ENCODE results near the gene MEX3D.
A peak's percentile ranks its signal among the peaks of the same experiment; 100 is the strongest.

The MEX3D gene
- long read RNA-seq, donor 1, transcript MEX3D-201 (2 exons, 2,850 nt): major isoform, 7 of 9 reads
- long read RNA-seq, donor 1, partial matches to known transcripts: 0 of 9 reads
- long read RNA-seq, donor 1, other reads (novel, unspliced or antisense): 0 of 9 reads
- long read RNA-seq, donor 2, transcript MEX3D-201 (2 exons, 2,850 nt): major isoform, 15 of 18 reads
- long read RNA-seq, donor 2, partial matches to known transcripts: 0 of 18 reads
- long read RNA-seq, donor 2, other reads (novel, unspliced or antisense): 0 of 18 reads
- long read RNA-seq, donor 3, transcript MEX3D-201 (2 exons, 2,850 nt): major isoform, 5 of 6 reads
- long read RNA-seq, donor 3, partial matches to known transcripts: 0 of 6 reads
- long read RNA-seq, donor 3, other reads (novel, unspliced or antisense): 0 of 6 reads
- long read RNA-seq, donor 4, transcript MEX3D-201 (2 exons, 2,850 nt): major isoform, 7 of 7 reads
- long read RNA-seq, donor 4, partial matches to known transcripts: 0 of 7 reads
- long read RNA-seq, donor 4, other reads (novel, unspliced or antisense): 0 of 7 reads
- long read RNA-seq, donor 5, transcript MEX3D-201 (2 exons, 2,850 nt): major isoform, 9 of 10 reads
- long read RNA-seq, donor 5, partial matches to known transcripts: 0 of 10 reads
- long read RNA-seq, donor 5, other reads (novel, unspliced or antisense): 0 of 10 reads
- long read RNA-seq, donor 6, transcript MEX3D-201 (2 exons, 2,850 nt): major isoform, 11 of 11 reads
- long read RNA-seq, donor 6, partial matches to known transcripts: 0 of 11 reads
- long read RNA-seq, donor 6, other reads (novel, unspliced or antisense): 0 of 11 reads
- long read RNA-seq, donor 7: 0 reads
- long read RNA-seq, donor 8, transcript MEX3D-201 (2 exons, 2,850 nt): major isoform, 11 of 11 reads
- long read RNA-seq, donor 8, partial matches to known transcripts: 0 of 11 reads
- long read RNA-seq, donor 8, other reads (novel, unspliced or antisense): 0 of 11 reads

- peak; percentile 67 for DNase-seq
Observed at GRCh38 chr19:1568320-1569019, at the start of gene MEX3D. Gene MEX3D (minus strand): TSS chr19:1568325. CDS start chr19:1568058, 267 bp downstream.

DNA sequence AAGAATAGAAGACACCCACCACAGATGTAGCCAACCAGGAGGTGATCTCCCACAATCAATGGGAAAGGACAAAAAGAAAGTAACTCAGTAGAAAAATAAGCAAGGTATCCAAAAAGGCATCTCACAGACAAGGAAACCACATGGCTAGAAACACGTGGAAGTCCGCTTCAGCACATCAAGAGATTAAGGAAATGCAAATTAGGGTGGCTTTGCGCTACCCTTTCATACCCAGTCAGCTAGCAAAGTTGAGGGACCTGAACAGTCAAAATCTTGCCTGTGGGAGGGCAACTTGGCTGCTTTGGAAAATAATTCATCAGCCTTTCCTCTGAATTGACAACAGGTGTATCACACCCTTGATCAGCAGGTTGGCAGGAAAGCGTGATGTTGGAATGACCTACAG is 48.8 kb upstream of the MEX3D start:
- DNase-seq: no peak

DNA sequence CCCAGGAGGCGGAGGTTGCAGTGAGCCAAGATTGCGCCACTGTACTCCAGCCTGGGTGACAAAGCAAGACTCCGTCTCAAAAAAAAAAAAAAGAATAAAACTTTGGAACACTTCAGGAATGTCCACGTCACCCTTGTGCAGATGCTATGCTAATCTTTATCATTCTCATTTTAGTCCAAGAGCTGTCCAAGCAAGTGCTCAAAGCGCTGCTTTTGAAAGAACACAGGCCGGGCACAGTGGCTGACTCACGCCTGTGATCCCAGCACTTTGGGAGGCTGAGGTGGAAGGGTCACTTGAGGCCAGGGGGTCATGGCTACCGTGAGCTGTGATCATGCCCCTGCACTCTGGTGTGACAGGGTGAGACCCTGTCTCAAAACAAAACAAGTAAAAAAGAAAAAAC is 48.3 kb upstream of the MEX3D start:
- DNase-seq: no peak

- no peak for DNase-seq
Observed at GRCh38 chr19:1615156-1615765, 47.1 kb upstream of the MEX3D start.

- DNase-seq: no peak
Observed at GRCh38 chr19:1613808-1614570, 45.9 kb upstream of the MEX3D start.

GRCh38 chr19:1613146-1613545 is 45.0 kb upstream of the MEX3D start:
- DNase-seq: no peak

- DNase-seq: no peak
Observed at GRCh38 chr19:1612114-1613086, 44.3 kb upstream of the MEX3D start.

- DNase-seq: no peak
Observed at GRCh38 chr19:1611353-1611752, 43.2 kb upstream of the MEX3D start.

DNA sequence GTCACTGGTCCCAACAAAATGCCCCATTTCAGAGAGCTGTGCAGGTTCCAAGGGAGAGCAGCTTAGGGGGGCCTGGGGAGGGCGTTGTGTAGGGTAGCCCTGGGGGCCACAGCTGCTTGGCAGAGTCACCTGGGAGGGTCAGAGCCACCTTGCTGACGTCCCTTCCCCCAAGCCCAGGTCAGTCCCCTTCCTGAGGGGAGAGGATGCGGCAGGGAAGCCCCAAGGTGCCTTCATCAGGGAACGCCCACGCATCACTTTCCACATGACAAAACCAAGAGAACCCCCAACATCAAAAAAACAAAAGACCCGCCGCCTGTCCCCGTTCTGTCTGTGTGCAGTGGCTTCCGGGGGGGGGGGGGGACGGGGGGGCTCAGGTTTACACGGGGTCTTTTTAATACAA is 42.5 kb upstream of the MEX3D start:
- DNase-seq: no peak

DNA sequence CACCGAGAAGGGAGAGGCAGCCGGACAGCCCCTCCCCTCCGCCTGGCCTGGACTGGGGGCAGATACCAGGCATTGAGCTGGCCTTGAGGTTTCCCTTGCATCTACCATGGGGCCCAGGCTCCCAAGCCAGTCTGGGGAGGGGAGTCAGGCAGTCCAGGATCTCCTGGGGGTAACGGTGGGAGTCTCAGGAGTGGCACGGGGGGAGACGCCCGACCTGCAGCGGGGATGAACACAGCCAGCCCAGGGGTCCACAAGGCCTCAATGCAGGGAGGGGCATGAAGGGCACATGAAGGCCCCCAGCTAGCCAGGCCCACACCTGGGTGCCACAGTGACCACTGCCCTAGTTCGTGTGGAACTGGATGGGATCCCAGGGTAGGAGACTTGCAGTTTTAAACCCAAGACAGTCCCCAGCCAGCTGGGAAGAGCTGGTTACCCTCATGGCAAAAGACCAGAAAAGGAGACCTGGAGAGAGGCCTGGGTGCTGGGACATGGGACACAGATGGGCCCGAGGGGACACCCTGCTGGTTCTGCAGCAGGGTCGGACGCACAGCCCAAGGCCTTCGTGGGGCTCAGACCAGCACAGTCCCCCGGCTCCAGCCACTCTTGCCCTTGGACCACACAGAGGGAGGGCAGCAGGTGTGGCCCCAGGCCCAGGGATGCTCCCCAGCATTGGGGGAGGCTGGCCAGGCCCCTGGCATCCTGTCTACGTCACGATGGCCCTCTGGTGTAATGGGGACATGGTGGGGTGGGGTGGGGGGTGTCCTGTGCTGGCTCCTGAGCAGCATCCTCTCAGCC is 41.8 kb upstream of the MEX3D start:
- no peak for DNase-seq

DNA sequence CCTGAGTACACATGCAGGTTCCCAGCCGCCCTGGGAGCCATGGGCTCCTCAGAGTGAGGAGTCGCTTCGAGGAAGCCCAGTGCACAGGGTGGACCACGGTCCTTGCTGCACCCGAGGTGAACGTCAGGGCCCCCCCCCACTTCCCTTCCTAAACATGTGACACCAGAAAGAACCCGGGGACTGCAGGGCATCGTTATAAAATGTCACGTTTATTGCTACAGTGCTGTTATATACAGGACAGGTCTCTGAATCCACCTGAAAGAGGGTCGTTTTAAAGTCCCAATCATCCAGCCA is 40.9 kb upstream of the MEX3D start:
- no peak for DNase-seq

GRCh38 chr19:1608359-1609102 is 40.4 kb upstream of the MEX3D start:
- DNase-seq: no peak

DNA sequence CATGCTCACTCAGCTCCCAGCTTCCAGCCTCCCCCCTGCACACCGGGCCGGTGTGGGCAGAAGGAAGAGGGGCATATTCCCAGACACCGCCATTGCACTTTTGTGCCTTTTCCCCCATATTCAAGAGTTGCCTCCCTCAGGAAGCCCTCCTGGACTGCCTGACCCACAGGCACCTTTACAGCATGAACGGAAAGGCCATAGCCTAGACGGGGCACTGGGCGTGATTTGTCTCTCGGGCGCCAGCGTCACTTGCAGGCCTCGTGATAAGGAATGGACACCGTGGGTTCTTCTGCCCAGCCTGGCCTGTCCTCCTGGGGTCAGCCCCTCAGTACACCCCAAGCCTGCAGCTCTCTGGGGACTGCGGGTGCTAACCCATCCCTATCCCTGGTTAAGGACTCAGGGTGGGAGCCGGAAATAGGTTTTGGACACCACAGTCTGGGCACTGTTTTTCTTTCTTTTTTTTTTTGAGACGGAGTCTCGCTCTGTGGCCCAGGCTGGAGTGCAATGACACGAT is 38.1 kb upstream of the MEX3D start:
- DNase-seq: no peak

DNA sequence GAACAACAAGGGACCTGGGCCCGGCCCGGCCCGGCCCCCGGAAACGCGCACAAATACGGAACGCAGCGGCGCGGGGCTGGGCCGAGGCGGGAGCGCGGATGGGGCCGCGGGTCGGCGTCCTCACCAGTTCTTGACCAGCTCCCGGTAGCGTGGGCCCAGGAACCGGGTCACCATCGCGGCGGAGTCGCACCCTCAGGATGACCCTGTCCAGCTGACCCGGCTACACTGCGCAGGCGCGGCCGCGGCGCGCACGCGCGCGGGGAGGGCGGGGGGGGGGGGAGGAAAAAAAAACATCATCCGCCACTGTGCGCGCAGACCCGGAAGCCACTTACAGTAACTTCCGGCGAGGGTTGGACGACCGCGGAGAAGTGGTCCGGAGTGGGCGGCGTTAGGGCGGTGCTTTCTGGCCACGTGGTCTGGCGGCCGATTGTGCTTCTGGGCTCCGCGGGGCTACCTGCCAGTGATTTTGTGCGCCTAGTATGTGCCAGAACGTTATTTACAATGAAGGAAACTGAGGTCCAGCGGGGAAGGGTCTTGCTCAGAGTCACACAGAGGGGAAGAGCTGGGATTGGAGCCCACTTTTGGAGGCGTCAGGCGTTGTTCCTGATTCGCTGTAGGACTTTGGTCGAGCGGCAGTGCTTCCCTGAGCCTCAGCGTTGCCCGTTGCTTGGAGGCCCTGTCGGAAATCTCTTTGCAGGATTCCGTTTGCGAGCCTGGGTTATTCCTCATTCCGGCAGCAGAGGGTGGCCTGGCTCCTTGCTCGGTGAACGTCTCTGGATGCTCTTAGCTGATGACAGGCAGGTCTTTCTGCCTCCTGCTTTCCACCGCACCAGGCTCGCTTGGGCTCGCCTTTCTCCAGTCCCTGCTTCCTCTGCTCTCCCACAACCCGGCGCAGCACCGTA is 37.4 kb upstream of the MEX3D start, which contains the start of gene UQCR11:
Gene UQCR11, minus strand, starts transcription at position 227 of the 902 bp plus-strand sequence. Its CDS starts 53 bp downstream, at position 174.
- peak; percentile 98 for DNase-seq

- no peak for DNase-seq
Observed at GRCh38 chr19:1602091-1602707, 34.1 kb upstream of the MEX3D start.

DNA sequence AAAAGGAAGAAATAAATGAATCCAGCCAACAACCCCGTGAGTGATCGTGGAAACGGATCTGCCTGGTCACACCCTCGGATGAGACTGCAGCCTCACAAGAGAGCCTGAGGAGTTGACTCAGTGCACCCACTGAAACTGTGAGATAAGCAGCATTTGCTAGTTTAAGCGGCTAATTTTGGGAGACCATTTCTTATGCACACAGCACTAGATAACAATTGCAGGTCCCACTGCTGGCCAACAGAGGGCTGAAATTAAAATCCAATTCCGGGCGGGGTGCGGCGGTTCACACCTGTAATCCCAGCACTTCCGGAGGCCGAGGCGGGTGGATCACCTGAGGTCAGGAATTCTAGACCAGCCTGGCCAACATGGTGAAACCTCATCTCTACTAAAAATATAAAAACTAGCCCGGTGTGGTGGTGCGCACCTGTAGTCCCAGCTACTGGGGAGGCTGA is 33.5 kb upstream of the MEX3D start:
- no peak for DNase-seq

DNA sequence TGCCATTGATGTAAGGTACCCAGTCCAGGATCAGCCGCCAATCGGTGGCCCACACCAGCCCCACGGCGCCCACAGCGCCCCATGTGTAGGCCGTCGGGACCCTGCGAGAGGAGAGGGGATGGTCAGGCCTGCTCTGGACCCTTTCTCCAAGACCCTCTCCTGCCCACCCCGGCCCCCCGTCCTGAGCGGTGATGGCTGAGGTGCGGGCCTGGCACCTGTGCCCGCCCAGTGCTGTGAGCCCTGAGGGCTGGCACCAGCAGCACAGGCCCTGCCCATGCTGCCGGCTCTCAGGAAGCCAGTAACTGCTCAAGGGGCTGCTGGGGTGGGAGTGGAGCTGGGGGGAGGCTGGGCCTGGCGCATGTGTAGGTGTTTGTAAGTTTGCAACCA is 31.3 kb upstream of the MEX3D start:
- no peak for DNase-seq

Data from right kidney (tissue), 9 donors.